Ishikawa (cell line): ENCODE measurements around the gene KIAA0319L.

Experiments used
- CREB1 ChIP-seq: IDR thresholded peaks from 2 replicates; pipeline ENCODE4 v1.6.1; 2012; ENCODE audit warnings: low read depth
- EGR1 ChIP-seq: IDR thresholded peaks from 2 replicates; pipeline ENCODE4 v1.6.1; 2012
- EP300 ChIP-seq: IDR thresholded peaks from 2 replicates; pipeline ENCODE4 v1.6.1; 2012; ENCODE audit warnings: borderline replicate concordance
- MAX ChIP-seq: IDR thresholded peaks from 2 replicates; pipeline ENCODE4 v1.6.1; 2012
- NFIC ChIP-seq: IDR thresholded peaks from 2 replicates; pipeline ENCODE4 v1.6.1; 2012
- REST ChIP-seq: IDR thresholded peaks from 2 replicates; pipeline ENCODE4 v1.6.1; 2012; ENCODE audit warnings: low read depth, mild to moderate bottlenecking
- TAF1 ChIP-seq: IDR thresholded peaks from 2 replicates; pipeline ENCODE4 v1.6.1; 2012; ENCODE audit warnings: low read depth, mild to moderate bottlenecking
- USF1 ChIP-seq: IDR thresholded peaks from 2 replicates; pipeline ENCODE4 v1.6.1; 2012
- YY1 ChIP-seq: IDR thresholded peaks from 2 replicates; pipeline ENCODE4 v1.6.1; 2012; ENCODE audit warnings: low read depth

- TF ChIP-seq TAF1 (no peak), EGR1 (no peak), NFIC (no peak), EP300 (no peak), USF1 (no peak), YY1 (no peak), CREB1 (no peak), MAX (no peak), REST (no peak)
Observed at GRCh38 chr1:35599411-35599810, 42.2 kb upstream of the KIAA0319L start.
